Breast epithelium (tissue), 3 donors: ENCODE measurements around the gene PDSS2.

Source experiments
- CTCF ChIP-seq, 3 donors: fragments of 450-650 bp; IDR thresholded peaks; one replicate each; pipeline ENCODE4 v1.5.1; 2016 to 2017; ENCODE audit warnings: antibody characterized with exemption in 3 of 3, mild to moderate bottlenecking in 3 of 3, moderate library complexity in 3 of 3
- POLR2A ChIP-seq: fragments of 450-650 bp; IDR thresholded peaks from one replicate; pipeline ENCODE4 v1.6.1; 2016; ENCODE audit warnings: antibody characterized with exemption, mild to moderate bottlenecking, moderate library complexity

- TF ChIP-seq CTCF (IDR thresholded peaks at IDR 0.05) (no peak), POLR2A (no peak)
These were observed 15.6 kb downstream of the PDSS2 start for GRCh38 chr6:107443608-107444267.
